HepG2 (cell line): ENCODE data around the gene ELAVL3. TPM values are rescaled to one million over a fixed set of nuclear protein-coding genes. Genes with fewer than 3 reads are reported as not detected.
"Not testable (repeated sequence)": the region's sequence is repeated elsewhere in the genome, so short reads cannot be mapped to it uniquely, and the experiment has no call there.

Experiments used
- ATAC-seq: fragments of 200-7000 bp; cut with Tn5 transposase; 3 replicates; pipeline ENCODE4 v1.9.1; 2020; ENCODE audit warnings: mild to moderate bottlenecking, moderate library complexity
- BruUV-seq: library from RNA; stranded (reverse); fragments of 400-500 nt; replicated peaks from 2 replicates; lab custom pipeline; 2021; lab: Mats Ljungman, UMichigan
- CTCF ChIA-PET: fragments of 300-600 bp; formaldehyde crosslinking; extraction: SDS; loops from one replicate; lab custom pipeline; 2021; ENCODE audit warnings: low total read pairs, inconsistent platforms, low intra/inter-chr PET ratio; lab: Yijun Ruan, JAX
- POLR2A ChIA-PET: fragments of 350-600 bp; sonication (Branson Sonifier 250); formaldehyde crosslinking; loops from one replicate; lab custom pipeline; 2020; ENCODE audit warnings: antibody characterized with exemption, inconsistent platforms; lab: Yijun Ruan, JAX
- DNase-seq: peaks from one replicate; pipeline ENCODE4 v3.0.0-alpha.2; 2015; ENCODE audit warnings: low spot score
- FAIRE-seq: peaks from 3 replicates; lab custom pipeline; 2011; peaks lifted over from hg19 to GRCh38; lab: Jason Lieb, UNC
- H2AFZ ChIP-seq: one replicate; pipeline ENCODE4 v1.6.1; 2011; ENCODE audit warnings: low read length, inconsistent platforms
- H3K27ac ChIP-seq: fragments of 300-600 bp; 3 replicates; pipeline ENCODE4 v1.8.0; 2011; ENCODE audit warnings: mixed run types, mild to moderate bottlenecking, mixed read lengths, low read length, inconsistent platforms; ENCODE audit not compliant: insufficient read depth; ENCODE audit errors: extremely low read length
- H3K27me3 ChIP-seq, 2 experiments: fragments of 200-600 bp in 1 of 2; 2 replicates in 1 of 2; 3 replicates in 1 of 2; pipeline versions ENCODE4 v1.6.0 to v1.8.0; 2011; ENCODE audit warnings: low read length in 2 of 2, mild to moderate bottlenecking in 2 of 2, moderate library complexity in 2 of 2, inconsistent platforms in 1 of 2; ENCODE audit not compliant: insufficient read depth in 2 of 2, control insufficient read depth in 1 of 2
- H3K36me3 ChIP-seq, 2 experiments: fragments of 200-600 bp in 1 of 2; replicated peaks in 1 of 2; 2 replicates in 1 of 2; 3 replicates in 1 of 2; pipeline versions ENCODE4 v1.5.1 to v1.8.0; 2011; ENCODE audit warnings: low read length in 2 of 2, inconsistent platforms in 1 of 2; ENCODE audit not compliant: insufficient read depth in 2 of 2, control insufficient read depth in 1 of 2
- H3K4me1 ChIP-seq: 2 replicates; pipeline ENCODE4 v1.5.1; 2012; ENCODE audit warnings: low read length, inconsistent platforms; ENCODE audit not compliant: insufficient read depth
- H3K4me2 ChIP-seq: 2 replicates; pipeline ENCODE4 v1.6.0; 2011; ENCODE audit warnings: low read depth, low read length, inconsistent platforms
- H3K4me3 ChIP-seq, 3 experiments: fragments of 200-600 bp in 1 of 3; sonication (generic), shearing (Covaris generic) in 1 of 3; replicated peaks in 1 of 3; 2 replicates each; pipeline ENCODE4 v1.5.1; 2011 to 2016; ENCODE audit warnings: low read length in 3 of 3, inconsistent platforms in 2 of 3, low read depth in 2 of 3, mild to moderate bottlenecking in 2 of 3, control low read depth in 1 of 3, mixed read lengths in 1 of 3; ENCODE audit not compliant: insufficient read depth in 1 of 3
- H3K79me2 ChIP-seq: one replicate; pipeline ENCODE4 v1.6.1; 2011; ENCODE audit warnings: low read length, inconsistent platforms; ENCODE audit not compliant: insufficient read depth
- H3K9ac ChIP-seq: 2 replicates; pipeline ENCODE4 v1.6.0; 2011; ENCODE audit warnings: mild to moderate bottlenecking, low read depth, low read length, inconsistent platforms; ENCODE audit not compliant: insufficient read depth
- H3K9me3 ChIP-seq: 2 replicates; pipeline ENCODE4 v1.5.1; 2012; ENCODE audit warnings: mild to moderate bottlenecking, low read length
- H4K20me1 ChIP-seq: 2 replicates; pipeline ENCODE4 v1.6.0; 2011; ENCODE audit warnings: inconsistent platforms, mild to moderate bottlenecking, low read length, moderate library complexity; ENCODE audit not compliant: insufficient read depth
- CENPT ChIP-seq: sonication (generic); formaldehyde crosslinking; IDR thresholded peaks from 2 replicates; pipeline ENCODE4 v1.8.0; 2022; ENCODE audit warnings: low read depth, mild to moderate bottlenecking, moderate library complexity, missing genetic modification reagents
- HES4 ChIP-seq: sonication (generic); formaldehyde crosslinking; IDR thresholded peaks from 2 replicates; pipeline ENCODE4 v1.9.0; 2021; ENCODE audit warnings: mild to moderate bottlenecking, missing genetic modification reagents, borderline replicate concordance
- HNRNPLL ChIP-seq: fragments of 200-400 bp; formaldehyde crosslinking; IDR thresholded peaks from 2 replicates; pipeline ENCODE4 v1.6.1; 2017; ENCODE audit warnings: mild to moderate bottlenecking, low read depth, low read length; ENCODE audit not compliant: poor library complexity, severe bottlenecking
- KDM1A ChIP-seq: IDR thresholded peaks from 2 replicates; pipeline ENCODE4 v1.6.1; 2016; ENCODE audit warnings: missing compliant biosample characterization
- RXRA ChIP-seq: sonication (generic); formaldehyde crosslinking; IDR thresholded peaks from 2 replicates; pipeline ENCODE4 v1.5.1; 2020; ENCODE audit warnings: missing genetic modification reagents
- SMAD1 ChIP-seq: sonication (generic); formaldehyde crosslinking; IDR thresholded peaks from 2 replicates; pipeline ENCODE4 v1.4.0; 2020; ENCODE audit warnings: missing genetic modification reagents, low read depth, mild to moderate bottlenecking, borderline replicate concordance
- SP4 ChIP-seq: sonication (generic); formaldehyde crosslinking; IDR thresholded peaks from 2 replicates; pipeline ENCODE4 v1.8.1; 2023; ENCODE audit warnings: mild to moderate bottlenecking, missing genetic modification reagents
- ZBTB3 ChIP-seq: sonication (generic); formaldehyde crosslinking; IDR thresholded peaks from 2 replicates; pipeline ENCODE4 v1.4.0; 2020; ENCODE audit warnings: low read depth, mild to moderate bottlenecking, moderate library complexity, missing genetic modification reagents, borderline replicate concordance
- ZFYVE20 ChIP-seq: sonication (generic); formaldehyde crosslinking; IDR thresholded peaks from 2 replicates; pipeline ENCODE4 v1.8.0; 2023; ENCODE audit warnings: low read depth, mild to moderate bottlenecking, moderate library complexity, missing genetic modification reagents, borderline replicate concordance
- ZNF121 ChIP-seq: sonication (generic); formaldehyde crosslinking; IDR thresholded peaks from 2 replicates; pipeline ENCODE4 v1.5.0; 2020; ENCODE audit warnings: mild to moderate bottlenecking, missing genetic modification reagents
- ZNF7 ChIP-seq: IDR thresholded peaks from 2 replicates; pipeline ENCODE4 v1.6.1; 2016; ENCODE audit warnings: missing biosample characterization, missing genetic modification reagents
- whole genome bisulfite sequencing: methylation state at CpG from one replicate; pipeline ENCODE4 v1.1.6; 2017; ENCODE audit warnings: low lambda C conversion rate; 5-methylcytosine and 5-hydroxymethylcytosine counted together
- in situ Hi-C: cut with HindIII; loops from 2 replicates; pipeline ENCODE4 v1.10.0; 2017; ENCODE audit warnings: low pct_unique_long_range_greater_than_20kb; ENCODE audit not compliant: extremely low pct_ligation_motif_present
- intact Hi-C: fragments of 100-400 bp; cut with micrococcal nuclease; formaldehyde crosslinking; loops from one replicate; pipeline ENCODE4 v1.10.0; 2022; ENCODE audit not compliant: unreplicated experiment
- polyA plus RNA-seq, 8 experiments: library from polyadenylated mRNA; depleted of rRNA in 3 of 8; stranded (reverse) in 7 of 8; unstranded in 1 of 8; fragments of >200 nt; fragmentation: Illumina TruSeq in 4 of 8; extraction: Trizol in 4 of 8; gene quantifications; 2 replicates each; pipeline versions ENCODE4 v1.2.1 to v1.2.3, GENCODE V29; 2011 to 2016; ENCODE audit warnings: low read depth in 4 of 8, missing spikeins in 1 of 8, mixed read lengths in 1 of 8; ENCODE audit not compliant: insufficient read depth in 1 of 8
- total RNA-seq, 5 experiments: library from RNA; depleted of rRNA; stranded (reverse); fragments of >200 nt; fragmentation: Illumina TruSeq; extraction: Trizol; gene quantifications; 2 replicates each; pipeline ENCODE4 v1.2.3, GENCODE V29; 2016; ENCODE audit warnings: low read depth in 1 of 5
- TF ChIP-seq, protein P1 (sequence below): sonication (generic); formaldehyde crosslinking; IDR thresholded peaks from 2 replicates; pipeline ENCODE4 v1.5.1; 2020; ENCODE audit warnings: missing genetic modification reagents, mild to moderate bottlenecking, borderline replicate concordance

ELAVL3 gene
- total and polyA plus RNA-seq, 2 of the 13 experiments (the other 11 are each of a cell fraction or from before 2014, with no cell fraction given), result 0.03 TPM; not detected in 1

DNA sequence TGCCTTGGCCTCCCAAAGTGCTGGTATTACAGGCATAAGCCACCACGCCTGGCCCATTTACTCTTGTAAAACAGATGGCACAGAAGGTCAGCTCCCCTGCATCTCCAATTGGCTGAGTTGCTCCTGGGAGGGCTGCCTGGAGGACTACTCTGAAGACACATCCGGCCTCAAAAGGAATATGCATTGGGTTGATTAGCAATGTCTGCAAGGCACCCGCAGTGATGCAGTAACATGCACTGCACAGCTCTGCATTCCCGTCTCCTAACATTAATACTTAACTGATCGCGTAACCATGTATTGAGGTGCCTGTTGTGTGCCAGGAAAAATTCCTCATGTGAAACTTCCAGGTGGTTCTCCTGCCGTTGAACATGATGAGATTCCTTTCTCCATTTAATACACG, 5.0 kb downstream of the ELAVL3 start (continued):
- no peak for TF ChIP-seq ZFYVE20 (CRISPR knock-in tag)
- TF ChIP-seq SMAD1, result no peak
- TF ChIP-seq KDM1A (CRISPR knock-in tag), result no peak

DNA sequence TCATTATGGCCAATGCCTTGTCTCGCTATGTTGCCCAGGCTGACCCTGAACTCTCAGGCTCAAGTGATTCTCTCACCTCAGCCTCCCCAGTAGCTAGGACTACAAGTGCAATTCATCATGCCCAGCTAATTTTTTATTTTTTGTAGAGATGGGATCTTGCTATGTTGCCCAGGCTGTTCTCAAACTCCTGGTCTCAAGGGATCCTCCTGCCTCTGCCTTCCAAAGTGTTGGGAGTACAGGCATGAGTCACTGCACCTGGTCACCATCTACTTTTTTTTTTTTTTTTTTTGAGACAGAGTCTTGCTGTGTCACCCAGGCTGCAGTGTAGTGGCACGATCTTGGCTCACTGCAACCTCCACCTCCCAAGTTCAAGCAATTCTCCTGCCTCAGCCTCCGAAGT, 5.5 kb downstream of the ELAVL3 start:
- H3K36me3 ChIP-seq, in situ Hi-C loops, DNase-seq, FAIRE-seq, H3K79me2 ChIP-seq, H3K4me3 ChIP-seq, CTCF ChIA-PET, H4K20me1 ChIP-seq, POLR2A ChIA-PET, H3K9ac ChIP-seq, intact Hi-C loops, BruUV-seq, H3K4me1 ChIP-seq, H3K4me2 ChIP-seq, H3K27ac ChIP-seq, H2AFZ ChIP-seq, ATAC-seq, H3K9me3 ChIP-seq: not testable (repeated sequence)
- 30% methylated on average over 3 of the region's 3 CpGs for WGBS
- TF ChIP-seq ZNF121, result peak; percentile 76; the same call in 1 of the 2 replicates
- H3K27me3 ChIP-seq, result peaks cover 2 to 32% of the 10 kb centered on the region in 2 experiments; a peak in 3 of 5 replicates

DNA sequence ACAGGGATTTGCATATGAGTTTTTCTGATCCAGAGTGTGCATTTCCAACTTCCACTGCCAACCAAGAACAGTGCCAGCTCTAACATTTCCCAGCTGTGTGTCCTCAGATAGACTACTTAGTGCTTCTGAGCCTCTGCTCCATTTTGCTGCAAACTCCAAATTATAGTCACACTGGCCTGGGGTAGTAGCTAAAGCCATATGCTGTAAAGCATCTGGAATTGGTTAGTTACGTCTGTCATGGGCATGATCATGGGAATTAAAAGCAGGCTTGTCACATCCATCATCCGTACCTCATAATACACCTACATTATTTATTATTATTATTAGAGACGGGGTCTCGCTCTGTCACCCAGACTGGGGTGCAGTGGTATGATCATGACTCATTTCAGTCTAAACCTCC, 7.1 kb downstream of the ELAVL3 start:
- H3K79me2 ChIP-seq, result no peaks in the 10 kb centered on the region
- TF ChIP-seq ZNF7 (CRISPR knock-in tag), result no peak
- no peak for TF ChIP-seq ZBTB3 (CRISPR knock-in tag)
- TF ChIP-seq, protein P1, sequence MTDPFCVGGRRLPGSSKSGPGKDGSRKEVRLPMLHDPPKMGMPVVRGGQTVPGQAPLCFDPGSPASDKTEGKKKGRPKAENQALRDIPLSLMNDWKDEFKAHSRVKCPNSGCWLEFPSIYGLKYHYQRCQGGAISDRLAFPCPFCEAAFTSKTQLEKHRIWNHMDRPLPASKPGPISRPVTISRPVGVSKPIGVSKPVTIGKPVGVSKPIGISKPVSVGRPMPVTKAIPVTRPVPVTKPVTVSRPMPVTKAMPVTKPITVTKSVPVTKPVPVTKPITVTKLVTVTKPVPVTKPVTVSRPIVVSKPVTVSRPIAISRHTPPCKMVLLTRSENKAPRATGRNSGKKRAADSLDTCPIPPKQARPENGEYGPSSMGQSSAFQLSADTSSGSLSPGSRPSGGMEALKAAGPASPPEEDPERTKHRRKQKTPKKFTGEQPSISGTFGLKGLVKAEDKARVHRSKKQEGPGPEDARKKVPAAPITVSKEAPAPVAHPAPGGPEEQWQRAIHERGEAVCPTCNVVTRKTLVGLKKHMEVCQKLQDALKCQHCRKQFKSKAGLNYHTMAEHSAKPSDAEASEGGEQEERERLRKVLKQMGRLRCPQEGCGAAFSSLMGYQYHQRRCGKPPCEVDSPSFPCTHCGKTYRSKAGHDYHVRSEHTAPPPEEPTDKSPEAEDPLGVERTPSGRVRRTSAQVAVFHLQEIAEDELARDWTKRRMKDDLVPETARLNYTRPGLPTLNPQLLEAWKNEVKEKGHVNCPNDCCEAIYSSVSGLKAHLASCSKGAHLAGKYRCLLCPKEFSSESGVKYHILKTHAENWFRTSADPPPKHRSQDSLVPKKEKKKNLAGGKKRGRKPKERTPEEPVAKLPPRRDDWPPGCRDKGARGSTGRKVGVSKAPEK (CRISPR knock-in tag), result no peak
- no peak for TF ChIP-seq HNRNPLL
- TF ChIP-seq HES4 (CRISPR knock-in tag), result no peak
- TF ChIP-seq CENPT (CRISPR knock-in tag), result no peak
- TF ChIP-seq SP4 (CRISPR knock-in tag), result no peak
- no peak for TF ChIP-seq RXRA (CRISPR knock-in tag)
- peaks cover 0 to 23% of the 10 kb centered on the region in 2 experiments; a peak in 3 of 5 replicates for H3K27me3 ChIP-seq
- 0 out of 2 replicates have a peak, but pooled peaks cover 1% of the 10 kb centered on the region for H3K4me1 ChIP-seq
- ATAC-seq, result no peak
- no peak overlapping the region for H3K27ac ChIP-seq
- in situ Hi-C loops, result no loop called here
- CTCF ChIA-PET, result no interaction called here
- no peaks in the 10 kb centered on the region for H3K36me3 ChIP-seq
- BruUV-seq, result no TSS peak
- intact Hi-C loops, result no loop called here
- H3K4me2 ChIP-seq, result no peak overlapping the region
- no peaks in the 10 kb centered on the region for H4K20me1 ChIP-seq
- no peak overlapping the region for H3K4me3 ChIP-seq
- H3K9me3 ChIP-seq, result no peaks in the 10 kb centered on the region
- POLR2A ChIA-PET, result no interaction called here
- no peak for DNase-seq
- H3K9ac ChIP-seq, result no peak overlapping the region
- FAIRE-seq, result no peak
- WGBS, result 24% methylated on average over 4 of the region's 4 CpGs
- H2AFZ ChIP-seq, result no peak overlapping the region
